Measurements from ENCODE around the gene C1orf226.

GRCh38 chr1:162351246-162351842 lies 30.2 kb upstream of the C1orf226 start:
- no peak for TF ChIP-seq POLR2A (IDR thresholded peaks at IDR 0.05)
- TF ChIP-seq CTCF (IDR thresholded peaks at IDR 0.05) = no peak
